Smooth muscle cell (in vitro differentiated cells): ENCODE measurements around the gene MBD5. TPM values are rescaled to one million over a fixed set of nuclear protein-coding genes. Genes with fewer than 3 reads are reported as not detected.

ENCODE experiments used
- DNase-seq: peaks from one replicate; lab custom pipeline; 2025; ENCODE audit not compliant: unreplicated experiment; lab: John Stamatoyannopoulos, UW
- H2AFZ ChIP-seq: fragments of 200-600 bp; sonication (generic); 2 replicates; pipeline ENCODE4 v1.6.0; 2016; ENCODE audit warnings: antibody characterized with exemption, low read depth, mild to moderate bottlenecking
- H3F3A ChIP-seq: fragments of 200-600 bp; sonication (generic); 2 replicates; pipeline ENCODE4 v1.6.0; 2017; ENCODE audit warnings: antibody characterized with exemption, low read depth
- H3K27ac ChIP-seq: fragments of 200-600 bp; sonication (generic); 2 replicates; pipeline ENCODE4 v1.5.1; 2016; ENCODE audit warnings: low read depth, mild to moderate bottlenecking
- H3K27me3 ChIP-seq: fragments of 200-600 bp; sonication (generic); 2 replicates; pipeline ENCODE4 v1.6.1; 2016; ENCODE audit warnings: low read depth, mild to moderate bottlenecking
- H3K36me3 ChIP-seq: fragments of 200-600 bp; sonication (generic); 2 replicates; pipeline ENCODE4 v1.5.1; 2016; ENCODE audit warnings: low read depth
- H3K4me1 ChIP-seq: fragments of 200-600 bp; sonication (generic); 2 replicates; pipeline ENCODE4 v1.5.1; 2016; ENCODE audit warnings: low read depth
- H3K4me2 ChIP-seq: fragments of 200-600 bp; sonication (generic); 2 replicates; pipeline ENCODE4 v1.6.0; 2016; ENCODE audit warnings: mild to moderate bottlenecking
- H3K4me3 ChIP-seq: fragments of 200-600 bp; sonication (generic); 2 replicates; pipeline ENCODE4 v1.5.1; 2016; ENCODE audit warnings: mild to moderate bottlenecking
- H3K79me2 ChIP-seq: fragments of 200-600 bp; sonication (generic); 2 replicates; pipeline ENCODE4 v1.6.0; 2016; ENCODE audit warnings: low read depth, mild to moderate bottlenecking
- H3K9ac ChIP-seq: fragments of 200-600 bp; sonication (generic); 2 replicates; pipeline ENCODE4 v1.6.0; 2016; ENCODE audit warnings: low read depth
- H3K9me3 ChIP-seq: fragments of 200-600 bp; sonication (generic); replicated peaks from 2 replicates; pipeline ENCODE4 v1.5.1; 2016; ENCODE audit warnings: low read depth
- H4K20me1 ChIP-seq: fragments of 200-600 bp; sonication (generic); 2 replicates; pipeline ENCODE4 v1.6.0; 2016; ENCODE audit warnings: low read depth
- CTCF ChIP-seq: fragments of 200-600 bp; sonication (generic); IDR thresholded peaks from 2 replicates; pipeline ENCODE4 v1.5.1; 2017; ENCODE audit warnings: borderline replicate concordance, mild to moderate bottlenecking, antibody characterized with exemption; ENCODE audit not compliant: insufficient read depth, poor library complexity, severe bottlenecking
- WGBS: methylation state at CpG from one replicate; pipeline ENCODE4 v1.1.7; 2016; ENCODE audit warnings: low lambda C conversion rate; 5-methylcytosine and 5-hydroxymethylcytosine counted together
- polyA plus RNA-seq: library from polyadenylated mRNA; unstranded; fragments of >200 nt; fragmentation: Nextera tagmentation; extraction: Ambion mirVana; gene quantifications from 2 replicates; pipeline ENCODE4 v1.2.1, GENCODE V29; 2016
- total RNA-seq: library from RNA; depleted of rRNA; stranded (reverse); fragments of >200 nt; gene quantifications from 2 replicates; pipeline ENCODE4 v1.2.3, GENCODE V29; 2014

Gene MBD5
- total and polyA plus RNA-seq, 2 experiments from 2014 or later: 25.7 to 31.2 TPM

GRCh38 chr2:148167241-148167766 lies 146.4 kb downstream of the MBD5 start:
- Histone ChIP-seq H3K4me3 (no peak overlapping the region), H4K20me1 (peaks cover 55% of the 10 kb centered on the region), H3K79me2 (peaks cover 16% of the 10 kb centered on the region), H3K9ac (no peak overlapping the region), H2AFZ (no peak overlapping the region), H3K27me3 (no peaks in the 10 kb centered on the region), H3F3A (no peaks in the 10 kb centered on the region), H3K4me1 (no peaks in the 10 kb centered on the region), H3K27ac (no peak overlapping the region), H3K36me3 (no peaks in the 10 kb centered on the region), H3K4me2 (no peak overlapping the region), H3K9me3 (no peaks in the 10 kb centered on the region)
- no peak for TF ChIP-seq CTCF
- DNase-seq: no peak

- Histone ChIP-seq H3F3A (no peaks in the 10 kb centered on the region), H3K27me3 (no peaks in the 10 kb centered on the region), H3K9me3 (no peaks in the 10 kb centered on the region), H3K27ac (no peak overlapping the region), H3K9ac (no peak overlapping the region), H3K4me2 (no peak overlapping the region), H4K20me1 (peaks cover 50% of the 10 kb centered on the region), H3K4me1 (no peaks in the 10 kb centered on the region), H2AFZ (no peak overlapping the region), H3K4me3 (no peak overlapping the region), H3K79me2 (peaks cover 16% of the 10 kb centered on the region), H3K36me3 (no peaks in the 10 kb centered on the region)
- DNase-seq: no peak
- no peak for TF ChIP-seq CTCF
- WGBS: 87% methylated on average over 1 of the region's 1 CpG
These were observed 147.0 kb downstream of the MBD5 start for GRCh38 chr2:148167855-148168254.

GRCh38 chr2:148172131-148172753 lies 151.4 kb downstream of the MBD5 start:
- no peaks in the 10 kb centered on the region for H3K36me3 ChIP-seq
- TF ChIP-seq CTCF: no peak
- no peak overlapping the region for H3K4me2 ChIP-seq
- H3K4me1 ChIP-seq: no peaks in the 10 kb centered on the region
- H3K9me3 ChIP-seq: no peaks in the 10 kb centered on the region
- H4K20me1 ChIP-seq: peaks cover 24% of the 10 kb centered on the region
- H3K27ac ChIP-seq: no peak overlapping the region
- 99% methylated on average over 6 of the region's 6 CpGs for whole genome bisulfite sequencing
- no peaks in the 10 kb centered on the region for H3K27me3 ChIP-seq
- H3F3A ChIP-seq: no peaks in the 10 kb centered on the region
- H3K9ac ChIP-seq: no peak overlapping the region
- H3K79me2 ChIP-seq: peaks cover 3% of the 10 kb centered on the region
- DNase-seq: no peak
- no peak overlapping the region for H3K4me3 ChIP-seq
- H2AFZ ChIP-seq: no peak overlapping the region

- no peak overlapping the region for H3K4me2 ChIP-seq
- 98% methylated on average over 12 of the region's 12 CpGs for WGBS
- TF ChIP-seq CTCF: no peak
These were observed 152.3 kb downstream of the MBD5 start for GRCh38 chr2:148173168-148173567.

More at GRCh38 chr2:148173168-148173567, 152.3 kb downstream of the MBD5 start:
- Histone ChIP-seq H3K9me3 (no peaks in the 10 kb centered on the region), H3K27me3 (no peaks in the 10 kb centered on the region), H3F3A (no peaks in the 10 kb centered on the region), H2AFZ (no peak overlapping the region), H3K4me3 (no peak overlapping the region), H4K20me1 (peaks cover 15% of the 10 kb centered on the region), H3K9ac (no peak overlapping the region), H3K27ac (no peak overlapping the region), H3K79me2 (no peaks in the 10 kb centered on the region), H3K4me1 (no peaks in the 10 kb centered on the region), H3K36me3 (no peaks in the 10 kb centered on the region)
- no peak for DNase-seq
